Activated CD8-positive, alpha-beta memory T cell treated with anti-CD3 and anti-CD28 coated beads for 48 hours (primary cell): ENCODE data around the gene ACYP2.
"Not testable (repeated sequence)": the region's sequence is repeated elsewhere in the genome, so short reads cannot be mapped to it uniquely, and the experiment has no call there.

Experiments used
- DNase-seq, 3 experiments: peaks; one replicate each; pipeline ENCODE4 v3.0.0-alpha.2; 2020; ENCODE audit warnings: low read depth in 2 of 3, low spot score in 2 of 3

The ACYP2 gene

DNA sequence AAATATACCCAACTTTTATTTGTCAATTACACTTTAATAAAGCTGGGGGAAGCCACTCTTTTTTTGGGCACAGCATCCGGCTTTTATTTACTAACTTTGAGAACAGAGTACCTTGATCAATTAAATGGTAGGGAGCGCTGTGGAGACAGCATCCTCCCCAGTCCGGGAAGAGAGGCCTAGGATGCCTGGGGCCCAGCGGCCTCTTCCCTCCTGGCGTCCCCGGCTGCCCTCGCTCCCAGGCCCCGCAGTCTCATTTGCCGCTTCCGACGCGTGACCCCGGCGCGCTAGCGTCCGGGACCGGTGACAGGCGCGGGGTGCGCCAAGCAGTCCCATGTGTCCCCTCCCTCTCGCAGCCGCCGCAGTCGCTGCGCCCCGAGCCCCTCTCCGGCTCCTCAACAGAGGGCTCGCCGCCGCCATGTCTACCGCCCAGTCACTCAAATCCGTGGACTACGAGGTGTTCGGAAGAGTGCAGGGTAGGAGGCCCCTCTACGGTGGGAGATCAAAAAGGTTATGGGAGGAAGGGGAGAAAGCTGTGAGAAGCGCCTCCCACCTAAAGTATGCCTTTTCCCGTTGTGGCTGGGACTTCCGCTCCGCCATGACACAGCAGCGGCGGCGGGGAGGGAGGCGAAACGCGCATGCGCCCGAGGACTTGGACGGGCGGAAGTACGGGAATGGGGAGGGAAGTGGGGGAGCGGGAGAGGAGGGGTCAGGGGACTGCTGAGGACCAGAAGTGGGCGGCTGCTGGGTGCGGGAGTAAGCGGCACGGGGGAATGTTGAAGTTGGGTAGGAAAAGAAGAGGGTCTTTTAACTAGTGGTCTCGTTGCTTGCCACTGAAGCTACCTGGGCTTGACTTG, at the start of gene ACYP2:
Gene ACYP2, plus strand, starts transcription at position 332 of the 854 bp plus-strand sequence.
- DNase-seq = peak; percentile 82 to 89 (median 88)

DNA sequence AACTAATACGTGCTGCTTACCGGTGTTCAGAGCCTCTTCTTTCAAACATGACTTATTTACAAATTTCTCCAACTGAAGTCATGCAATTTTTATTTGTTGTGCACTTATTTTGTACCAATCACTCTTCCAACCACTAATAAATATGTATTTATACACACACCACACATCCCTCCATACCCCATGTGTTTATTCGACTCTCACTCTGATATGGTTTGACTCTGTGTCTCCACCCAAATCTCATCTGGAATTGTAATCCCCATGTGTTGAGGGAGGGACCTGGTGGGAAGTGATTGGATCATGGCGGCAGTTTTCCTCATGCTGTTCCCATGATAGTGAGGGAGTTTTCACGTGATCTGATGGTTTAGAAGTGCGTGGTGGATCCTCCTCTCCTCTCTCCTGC, 49.5 kb upstream of the ACYP2 start:
- no peak for DNase-seq

DNA sequence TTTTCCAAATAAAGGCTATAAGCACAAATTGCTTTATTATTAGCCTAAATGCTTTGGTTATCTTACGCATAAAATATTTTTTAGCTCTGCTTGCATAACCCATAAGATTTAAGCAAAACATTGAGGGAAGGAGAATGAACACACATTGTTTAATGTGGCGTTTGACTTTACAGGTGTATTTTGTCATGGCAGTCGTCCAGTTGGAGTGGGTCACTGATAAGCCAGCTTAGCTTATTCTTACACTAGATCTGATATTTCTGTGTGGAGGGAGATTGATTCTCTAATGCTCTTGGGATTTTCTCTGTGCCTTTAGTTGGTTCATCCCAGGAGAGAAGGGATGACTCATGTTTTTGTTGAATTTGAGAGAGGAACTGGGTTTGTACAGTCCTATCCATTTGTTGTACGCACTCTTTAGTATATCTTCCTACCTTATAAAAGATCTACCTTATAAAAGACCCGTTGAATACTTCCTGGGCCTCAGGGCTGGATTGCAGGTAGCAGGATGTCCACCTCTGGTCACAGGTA, 47.5 kb upstream of the ACYP2 start:
- DNase-seq = no peak

DNA sequence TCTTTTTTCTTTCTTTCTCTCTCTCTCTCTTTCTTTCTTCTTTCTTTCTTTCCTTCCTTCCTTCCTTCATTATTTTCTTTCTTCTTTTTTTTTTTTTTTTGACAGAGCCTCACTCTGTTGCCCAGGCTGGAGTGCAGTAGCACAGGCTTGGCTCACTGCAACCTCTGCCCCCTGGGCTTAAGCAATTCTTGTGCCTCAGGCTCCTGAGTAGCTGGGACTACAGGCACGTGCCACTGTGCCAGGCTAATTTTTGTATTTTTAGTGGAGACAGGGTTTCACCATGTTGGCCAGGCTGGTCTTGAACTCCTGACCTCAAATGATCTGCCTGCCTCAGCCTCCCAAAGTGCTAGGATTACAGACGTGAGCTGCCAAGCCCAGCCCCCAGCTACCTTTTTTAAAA, 42.9 kb upstream of the ACYP2 start:
- not testable (repeated sequence) for DNase-seq

DNA sequence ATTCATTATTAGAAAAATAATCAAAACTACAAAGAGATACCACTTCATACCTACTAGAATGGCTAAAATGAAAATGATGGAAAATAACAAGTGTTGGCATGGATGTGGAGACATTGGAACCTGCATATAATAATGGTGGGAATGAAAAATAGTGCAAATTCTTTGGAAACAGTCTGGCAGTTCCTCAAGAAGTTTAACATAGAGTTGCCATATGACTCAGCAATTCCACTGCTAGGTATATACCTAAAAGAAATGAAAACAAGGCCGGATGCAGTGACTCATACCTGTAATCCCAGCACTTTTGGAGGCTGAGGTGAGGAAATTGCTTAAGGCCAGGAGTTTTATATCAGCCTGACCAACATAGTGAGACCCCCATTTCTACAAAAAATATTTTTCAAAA, 41.6 kb upstream of the ACYP2 start:
- no peak for DNase-seq

DNA sequence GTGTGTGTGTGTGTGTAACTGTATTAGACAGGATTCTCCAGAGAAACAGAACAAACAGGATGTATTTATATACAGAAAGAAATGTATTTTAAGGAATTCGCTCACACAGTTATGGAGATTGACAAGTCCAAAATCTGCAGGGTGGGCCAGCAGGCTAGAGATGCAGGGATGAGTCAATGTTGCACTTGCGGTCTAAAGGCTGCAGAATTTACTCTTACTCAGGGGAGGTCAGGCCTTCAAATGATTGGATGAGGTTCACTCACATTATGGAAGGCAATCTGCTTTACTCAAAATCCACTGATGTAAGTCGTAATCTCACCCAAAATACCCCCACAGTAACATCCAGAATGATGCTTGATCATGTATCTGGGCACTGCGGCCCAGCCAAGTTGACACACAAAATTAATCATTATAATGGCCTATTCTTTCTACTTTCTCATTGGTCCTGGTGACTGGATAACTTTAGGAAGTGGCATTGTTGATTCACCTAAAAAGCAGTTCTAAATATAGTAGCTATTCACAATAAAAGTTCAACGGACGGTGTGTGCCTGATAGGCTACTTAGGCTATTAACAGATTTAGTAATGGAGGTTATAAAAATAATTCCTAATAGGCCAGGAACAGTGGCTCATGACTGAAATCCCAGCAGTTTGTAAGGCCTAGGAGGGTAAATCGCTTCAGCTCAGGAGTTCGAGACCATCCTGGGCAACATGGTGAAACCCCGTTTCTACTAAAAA, 40.6 kb upstream of the ACYP2 start:
- DNase-seq = no peak

DNA sequence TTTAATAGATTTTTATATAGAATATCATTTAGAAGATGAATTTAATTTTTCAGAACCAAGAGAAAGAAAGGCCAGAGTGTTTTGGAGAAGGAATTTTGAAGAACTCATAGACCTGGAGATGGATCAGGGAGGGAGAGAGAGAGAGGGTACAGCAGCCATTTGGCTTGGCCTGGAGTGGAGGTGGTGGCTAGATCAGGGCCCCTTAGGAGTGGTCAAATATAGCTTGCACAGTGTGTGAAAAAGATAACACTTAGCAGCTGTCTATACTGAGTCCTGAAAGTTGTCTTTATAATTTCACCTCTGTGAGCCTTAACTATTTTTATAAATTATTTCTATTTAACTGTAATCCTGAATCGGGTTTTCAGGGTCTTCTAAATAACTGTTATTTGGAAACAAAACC, 38.8 kb upstream of the ACYP2 start:
- DNase-seq = no peak

DNA sequence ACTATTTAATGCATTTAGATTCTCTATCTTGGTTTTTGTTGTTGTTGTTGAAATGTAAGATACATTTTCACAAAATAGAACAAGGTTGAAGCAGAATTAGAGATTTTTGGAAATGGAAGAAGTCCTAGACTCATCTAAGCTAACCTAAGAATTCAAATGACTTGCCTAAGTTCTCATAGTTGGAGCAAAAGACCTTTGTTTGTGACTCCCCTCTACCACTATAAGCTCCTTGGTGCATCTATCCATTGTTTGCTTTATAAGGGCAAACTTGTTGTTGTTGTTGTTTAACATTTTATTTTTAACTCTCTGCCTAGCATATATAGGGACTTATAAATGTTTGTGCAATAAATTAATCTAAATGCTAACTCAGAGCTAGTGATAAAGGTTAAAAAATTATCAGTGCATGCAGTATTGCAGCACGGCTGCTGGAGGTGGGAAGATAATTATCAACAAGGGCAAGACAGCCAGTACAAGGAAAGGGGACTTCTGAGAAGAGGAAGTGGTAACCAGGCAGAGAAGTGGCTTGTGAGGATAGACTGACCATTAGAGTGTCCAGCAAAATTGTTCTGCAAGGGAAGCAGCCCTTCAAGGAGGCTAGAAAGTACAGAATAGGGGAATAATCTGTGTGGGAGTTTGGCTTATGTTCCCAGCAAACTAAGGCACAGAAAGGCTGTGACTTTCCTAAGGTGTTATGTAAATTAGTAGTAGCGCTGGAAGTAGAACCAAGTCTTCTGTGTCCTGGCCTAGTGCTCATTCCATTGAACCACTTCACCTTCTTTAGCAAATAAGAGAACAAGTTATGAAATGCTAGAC, 38.1 kb upstream of the ACYP2 start:
- DNase-seq = no peak

DNA sequence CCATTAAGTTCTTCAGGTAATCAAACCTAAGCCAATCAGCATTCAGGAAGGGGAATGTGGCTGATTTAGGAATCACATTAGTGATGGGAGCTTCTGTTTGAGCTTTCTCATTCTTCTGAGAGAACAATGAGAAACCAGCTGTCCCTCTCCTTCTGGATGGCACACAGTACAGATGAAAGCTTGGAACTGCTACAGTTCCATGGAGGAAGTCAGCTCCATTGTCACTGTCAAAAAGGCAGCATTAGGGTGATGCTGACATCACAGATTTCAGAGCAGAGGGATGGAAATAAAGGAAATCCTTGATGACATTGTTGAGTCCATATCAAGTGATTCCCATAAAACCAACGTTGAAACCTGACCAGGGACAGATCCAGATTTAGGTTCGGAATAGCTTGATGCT, 36.1 kb upstream of the ACYP2 start:
- DNase-seq = no peak

DNA sequence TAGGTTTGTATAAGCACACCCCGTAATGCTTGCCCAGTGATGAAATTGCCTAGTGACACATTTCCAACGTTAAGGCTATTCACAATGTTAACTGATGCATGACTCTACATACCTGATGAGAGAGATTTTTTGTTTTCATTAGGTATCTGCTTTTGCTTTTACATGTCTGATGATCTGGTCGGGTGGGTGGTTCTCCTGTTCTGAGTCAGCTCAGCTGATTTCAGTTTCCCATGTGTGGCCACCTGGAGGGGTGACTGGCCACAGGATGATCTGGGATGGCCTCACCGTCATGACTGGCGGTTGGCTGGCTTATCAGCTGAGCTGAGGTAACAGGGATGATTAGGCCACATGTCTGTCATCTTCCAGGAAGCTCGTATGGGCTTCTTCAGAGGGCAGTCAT, 33.8 kb upstream of the ACYP2 start:
- peak; percentile 13 to 36 (median 29) for DNase-seq

DNA sequence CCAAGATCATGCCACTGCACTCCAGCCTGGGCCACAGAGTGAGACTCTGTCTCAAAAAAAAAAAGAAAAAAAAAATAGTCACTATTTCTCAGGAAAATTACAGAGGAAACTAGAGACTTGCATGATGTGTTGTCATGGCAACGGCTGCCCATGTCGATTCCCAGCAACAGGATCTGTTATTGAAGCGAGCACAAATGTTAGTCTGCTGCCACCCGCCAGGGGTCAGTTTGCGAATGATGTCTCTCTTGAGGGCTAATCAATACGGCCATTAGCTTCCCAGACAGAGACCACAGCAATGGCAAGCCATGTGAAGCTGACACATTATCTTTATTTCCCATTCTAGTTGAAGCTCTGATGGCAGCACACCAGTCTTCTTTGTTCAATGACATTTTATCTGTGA, 32.4 kb upstream of the ACYP2 start:
- DNase-seq = no peak

DNA sequence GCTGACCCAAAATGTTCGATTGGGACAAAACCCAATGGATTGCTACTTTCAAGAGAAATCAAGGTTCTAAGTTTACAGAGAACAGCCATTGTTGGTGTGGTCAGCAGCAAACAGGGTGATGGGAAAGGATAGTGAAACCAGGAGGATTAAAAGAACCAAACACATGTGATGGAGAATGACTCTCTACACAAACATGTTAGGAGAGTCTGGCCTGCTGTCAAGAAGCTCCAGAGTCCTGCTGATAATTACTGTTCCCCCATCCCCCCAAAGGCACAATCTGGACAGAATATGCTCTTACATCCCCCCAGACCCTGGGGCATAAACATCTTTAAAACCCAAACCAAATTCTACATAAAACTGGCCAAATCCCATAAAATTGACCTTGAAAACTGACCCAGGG, 32.0 kb upstream of the ACYP2 start:
- DNase-seq = no peak

DNA sequence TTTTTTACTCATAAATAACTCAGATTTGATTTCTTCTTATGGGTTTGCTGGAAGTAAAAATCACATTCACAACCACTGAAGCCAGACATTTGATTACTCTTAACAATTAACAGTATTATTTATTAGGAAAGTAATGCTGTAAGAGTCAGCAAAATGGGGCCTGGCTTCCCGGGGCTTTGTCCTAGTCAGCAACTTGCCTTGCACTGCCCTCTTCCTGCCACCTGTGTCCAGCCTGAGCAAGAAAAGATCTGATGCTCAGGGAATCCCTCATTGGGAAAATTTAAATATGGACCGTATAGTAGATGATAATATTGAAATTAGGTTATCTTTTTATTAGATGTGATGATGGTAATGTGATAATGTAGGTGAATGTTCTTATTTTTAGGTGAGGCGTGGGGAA, 30.8 kb upstream of the ACYP2 start:
- DNase-seq = no peak

DNA sequence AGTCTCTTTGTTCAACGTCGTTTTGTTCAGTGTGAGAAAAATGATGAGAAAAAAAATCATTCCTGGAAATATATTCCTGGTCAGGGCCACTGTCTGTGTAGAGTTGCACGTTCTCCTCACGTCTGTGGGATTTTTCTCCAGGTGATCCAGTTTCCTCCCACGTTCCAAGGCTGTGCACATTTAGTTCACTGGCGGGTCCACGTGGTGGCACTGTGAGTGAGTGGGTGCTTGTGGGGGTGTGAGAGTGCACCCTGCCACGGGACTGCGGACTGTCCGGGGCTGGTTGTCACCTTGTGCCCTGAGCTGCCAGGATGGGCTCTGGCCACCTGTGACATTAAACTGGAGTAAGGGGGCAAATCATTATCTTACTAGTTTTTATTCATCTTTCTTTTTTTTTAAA, 30.3 kb upstream of the ACYP2 start:
- no peak for DNase-seq

DNA sequence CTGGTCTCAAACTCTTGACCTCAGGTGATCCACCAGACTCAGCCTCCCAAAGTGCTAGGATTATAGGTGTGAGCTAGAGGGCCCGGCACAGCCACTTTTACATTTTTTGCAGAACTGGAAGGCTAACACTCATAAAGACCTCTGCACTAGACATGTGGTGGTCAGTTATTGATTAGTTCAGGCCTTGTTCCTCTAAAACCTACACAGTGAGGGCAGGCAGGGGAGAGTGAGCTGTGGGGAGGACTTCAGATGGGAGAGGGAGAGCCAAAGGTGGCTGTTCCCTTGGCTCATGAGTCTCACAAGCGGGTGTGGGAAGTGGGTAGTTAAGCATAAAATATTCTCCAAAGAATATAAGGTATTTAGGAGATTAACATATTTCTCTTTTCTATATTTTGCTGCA, 29.3 kb upstream of the ACYP2 start:
- no peak for DNase-seq

DNA sequence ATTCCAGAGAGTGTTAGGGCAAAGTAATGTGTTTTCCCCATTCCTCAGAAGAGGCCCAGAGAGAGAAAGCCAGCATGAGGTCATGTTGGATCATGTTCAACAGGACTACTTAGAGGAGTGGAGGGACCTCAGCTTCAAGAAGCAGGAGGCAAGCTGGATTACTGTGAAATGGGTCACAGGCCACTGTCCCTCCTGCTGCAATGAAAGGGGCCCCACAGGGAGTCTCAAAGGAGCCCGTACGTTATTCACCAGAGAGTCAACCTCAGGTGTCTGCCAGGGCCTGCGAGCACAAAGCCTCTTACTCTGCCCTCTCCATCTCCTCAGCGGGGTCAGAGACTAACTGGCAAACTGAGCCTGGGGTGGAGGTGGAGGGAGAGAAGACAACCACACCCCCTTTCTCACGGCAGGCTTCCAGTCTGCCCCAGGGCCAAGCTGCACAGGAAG, 27.2 kb upstream of the ACYP2 start:
- no peak for DNase-seq

DNA sequence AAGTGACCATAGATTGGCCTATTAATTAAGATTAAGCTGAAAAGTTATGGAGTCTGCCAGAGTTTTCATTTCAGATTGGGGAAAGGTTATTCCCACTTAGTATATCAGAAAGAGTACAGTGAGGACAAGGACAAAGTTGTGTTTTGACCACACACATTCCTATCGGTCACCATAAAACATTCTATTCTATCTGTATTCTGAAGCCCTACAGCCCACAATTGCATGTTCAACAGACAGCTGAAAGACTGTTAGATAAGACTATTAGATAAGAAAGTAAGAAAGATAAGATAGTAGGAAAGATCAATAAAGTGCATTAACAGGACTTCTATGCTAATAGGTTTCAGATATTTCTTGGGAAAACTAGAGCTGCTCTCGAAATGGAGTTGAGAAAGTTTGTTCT, 26.7 kb upstream of the ACYP2 start:
- no peak for DNase-seq

DNA sequence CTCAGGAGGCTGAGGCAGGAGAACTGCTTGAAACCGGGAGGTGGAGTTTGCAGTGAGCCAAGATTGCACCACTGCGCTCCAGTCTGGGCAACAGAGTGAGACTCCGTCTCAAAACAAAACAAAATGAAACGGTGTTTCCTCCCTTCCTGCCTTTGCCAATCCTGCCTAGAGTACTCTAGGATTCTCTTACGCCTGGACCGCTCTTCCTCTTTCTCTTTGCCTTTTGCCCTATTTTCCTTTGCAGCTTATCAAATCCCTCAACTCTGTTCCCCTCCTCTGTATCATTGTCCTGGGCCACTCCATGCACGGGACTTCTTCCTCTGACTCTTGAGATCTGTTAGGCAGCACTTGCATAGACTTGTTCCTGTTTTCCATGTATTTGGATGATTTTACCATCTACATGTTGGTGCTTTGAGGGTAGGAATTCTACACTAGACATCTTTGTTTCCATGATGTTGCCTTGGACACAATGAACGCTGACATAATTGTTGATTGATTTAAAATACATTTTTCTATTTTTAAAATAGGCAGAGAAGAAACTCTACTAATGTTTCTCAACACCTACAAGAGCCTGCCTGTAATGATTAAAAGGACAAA, 24.8 kb upstream of the ACYP2 start:
- DNase-seq = no peak

DNA sequence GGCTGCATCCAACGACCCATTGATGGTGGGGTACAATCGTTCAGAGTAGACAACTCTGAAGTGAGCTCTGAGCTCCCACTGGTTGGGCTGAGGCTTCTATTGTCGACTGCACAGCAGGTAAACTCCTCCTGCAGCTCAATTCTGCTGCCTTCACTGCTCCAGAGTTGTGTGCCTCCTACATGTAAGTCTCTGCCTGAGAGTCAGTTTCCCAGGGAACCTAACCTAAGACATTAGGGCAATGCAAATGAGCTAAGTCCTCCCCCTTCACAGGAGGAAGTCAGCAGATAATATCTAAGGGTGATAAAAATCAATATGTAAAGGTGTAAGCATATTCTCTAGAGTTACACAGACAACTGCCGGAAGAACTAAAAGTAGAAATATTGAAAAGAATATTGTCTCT, 22.5 kb upstream of the ACYP2 start:
- no peak for DNase-seq

DNA sequence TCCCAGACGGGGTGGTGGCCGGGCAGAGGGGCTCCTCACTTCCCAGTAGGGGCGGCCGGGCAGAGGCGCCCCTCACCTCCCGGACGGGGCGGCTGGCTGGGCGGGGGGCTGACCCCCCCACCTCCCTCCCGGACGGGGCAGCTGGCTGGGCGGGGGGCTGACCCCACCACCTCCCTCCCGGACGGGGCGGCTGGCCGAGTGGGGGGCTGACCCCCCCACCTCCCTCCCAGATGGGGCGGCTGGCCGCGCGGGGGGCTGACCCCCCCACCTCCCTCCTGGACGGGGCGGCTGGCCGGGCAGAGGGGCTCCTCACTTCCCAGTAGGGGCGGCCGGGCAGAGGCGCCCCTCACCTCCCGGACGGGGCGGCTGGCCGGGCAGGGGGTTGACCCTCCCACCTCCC, 20.0 kb upstream of the ACYP2 start:
- not testable (repeated sequence) for DNase-seq

DNA sequence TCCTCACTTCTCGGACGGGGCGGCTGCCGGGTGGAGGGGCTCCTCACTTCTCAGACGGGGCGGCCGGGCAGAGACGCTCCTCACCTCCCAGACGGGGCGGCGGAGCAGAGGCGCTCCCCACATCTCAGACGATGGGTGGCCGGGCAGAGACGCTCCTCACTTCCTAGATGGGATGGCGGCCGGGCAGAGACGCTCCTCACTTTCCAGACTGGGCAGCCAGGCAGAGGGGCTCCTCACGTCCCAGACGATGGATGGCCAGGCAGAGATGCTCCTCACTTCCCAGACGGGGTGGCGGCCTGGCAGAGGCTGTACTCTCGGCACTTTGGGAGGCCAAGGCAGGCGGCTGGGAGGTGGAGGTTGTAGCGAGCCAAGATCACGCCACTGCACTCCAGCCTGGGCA, 19.3 kb upstream of the ACYP2 start:
- not testable (repeated sequence) for DNase-seq
